Left renal cortex interstitium (tissue), 4 donors: ENCODE data around the gene RNASEL. TPM values are rescaled to one million over a fixed set of nuclear protein-coding genes. Genes with fewer than 3 reads are reported as not detected.
"Not testable (repeated sequence)": the region's sequence is repeated elsewhere in the genome, so short reads cannot be mapped to it uniquely, and the experiment has no call there.

Source experiments
- DNase-seq, 4 donors: peaks; one replicate each; pipeline ENCODE4 v3.0.0-alpha.2; 2013; ENCODE audit warnings: low read depth in 4 of 4, low spot score in 2 of 4, missing footprints in 1 of 4
- polyA plus RNA-seq, 4 donors: library from polyadenylated mRNA; unstranded; fragments of 120-200 nt; gene quantifications; one replicate each; pipeline ENCODE4 v1.2.1, GENCODE V29; 2013; ENCODE audit not compliant: insufficient read length in 4 of 4

The RNASEL gene
- polyA plus RNA-seq, result 10 to 100 TPM in 2 of 4 donors, 1 to 10 TPM in 2; 9.3 to 12.1 (median 10.4) TPM

GRCh38 chr1:182588500-182589396 is at the start of gene RNASEL:
RNASEL (minus strand) TSS chr1:182589256; CDS start chr1:182586806, 2,450 bp downstream.
- DNase-seq, result peak in 2 of 4 donors; percentile 71 to 72

- DNase-seq, result no peak
Observed at GRCh38 chr1:182637769-182638168, 48.7 kb upstream of the RNASEL start.

GRCh38 chr1:182635871-182636270 is 46.8 kb upstream of the RNASEL start:
- no peak for DNase-seq

GRCh38 chr1:182634306-182635072 is 45.4 kb upstream of the RNASEL start:
- no peak for DNase-seq

GRCh38 chr1:182633657-182634281 is 44.7 kb upstream of the RNASEL start:
- DNase-seq, result no peak

- no peak for DNase-seq
Observed at GRCh38 chr1:182633031-182633430, 44.0 kb upstream of the RNASEL start.

- not testable (repeated sequence) for DNase-seq
Observed at GRCh38 chr1:182632441-182632857, 43.4 kb upstream of the RNASEL start.

GRCh38 chr1:182631954-182632353 is 42.9 kb upstream of the RNASEL start:
- DNase-seq, result no peak

GRCh38 chr1:182631053-182631677 is 42.1 kb upstream of the RNASEL start:
- no peak for DNase-seq

GRCh38 chr1:182630586-182630985 is 41.5 kb upstream of the RNASEL start:
- no peak for DNase-seq

GRCh38 chr1:182629499-182630096 is 40.5 kb upstream of the RNASEL start:
- DNase-seq, result no peak

- DNase-seq, result no peak
Observed at GRCh38 chr1:182629080-182629479, 40.0 kb upstream of the RNASEL start.

- DNase-seq, result no peak
Observed at GRCh38 chr1:182628657-182629056, 39.6 kb upstream of the RNASEL start.

- no peak for DNase-seq
Observed at GRCh38 chr1:182627622-182628021, 38.6 kb upstream of the RNASEL start.

GRCh38 chr1:182626527-182626926 is 37.5 kb upstream of the RNASEL start:
- no peak for DNase-seq

GRCh38 chr1:182625719-182626504 is 36.9 kb upstream of the RNASEL start:
- no peak for DNase-seq

- no peak for DNase-seq
Observed at GRCh38 chr1:182625024-182625423, 36.0 kb upstream of the RNASEL start.

- no peak for DNase-seq
Observed at GRCh38 chr1:182624577-182624976, 35.5 kb upstream of the RNASEL start.

- no peak for DNase-seq
Observed at GRCh38 chr1:182622901-182623528, 34.0 kb upstream of the RNASEL start.
